WI38 (cell line): ENCODE results near the gene ZNF100.
"Not testable (repeated sequence)": the region's sequence is repeated elsewhere in the genome, so short reads cannot be mapped to it uniquely, and the experiment has no call there.

Source experiments
- H3K4me3 ChIP-seq: 2 replicates; pipeline ENCODE4 v1.5.1; 2011; ENCODE audit warnings: low read depth, mild to moderate bottlenecking, control low read depth, low read length
- CTCF ChIP-seq: IDR thresholded peaks from 2 replicates; pipeline ENCODE4 v1.5.1; 2012; ENCODE audit warnings: low read depth, mild to moderate bottlenecking, control low read depth, low read length

Gene ZNF100

GRCh38 chr19:21713761-21714160, 53.6 kb downstream of the ZNF100 start:
- TF ChIP-seq CTCF = no peak
- no peak overlapping the region for H3K4me3 ChIP-seq

- H3K4me3 ChIP-seq = no peak overlapping the region
- no peak for TF ChIP-seq CTCF
These were observed 57.9 kb downstream of the ZNF100 start for GRCh38 chr19:21709464-21709863.

- not testable (repeated sequence) for H3K4me3 ChIP-seq
These were observed 59.5 kb downstream of the ZNF100 start for GRCh38 chr19:21707878-21708277.

- TF ChIP-seq CTCF = no peak
- H3K4me3 ChIP-seq = no peak overlapping the region
These were observed 60.3 kb downstream of the ZNF100 start for GRCh38 chr19:21707065-21707464.

- no peak for TF ChIP-seq CTCF
- no peak overlapping the region for H3K4me3 ChIP-seq
These were observed 62.0 kb downstream of the ZNF100 start for GRCh38 chr19:21705393-21705792.

- H3K4me3 ChIP-seq = no peak overlapping the region
- no peak for TF ChIP-seq CTCF
These were observed 63.1 kb downstream of the ZNF100 start for GRCh38 chr19:21704320-21704719.

- H3K4me3 ChIP-seq = no peak overlapping the region
- no peak for TF ChIP-seq CTCF
These were observed 68.2 kb downstream of the ZNF100 start for GRCh38 chr19:21699197-21699596.

- H3K4me3 ChIP-seq = no peak overlapping the region
- TF ChIP-seq CTCF = no peak; the same call in 1 of the 2 replicates
These were observed 69.2 kb downstream of the ZNF100 start for GRCh38 chr19:21698215-21698614.
